ENCODE results near the gene OXGR1. TPM values are rescaled to one million over a fixed set of nuclear protein-coding genes. Genes with fewer than 3 reads are reported as not detected.

Gene OXGR1
- total RNA-seq, 1 experiment from 2014 or later = not detected

DNA sequence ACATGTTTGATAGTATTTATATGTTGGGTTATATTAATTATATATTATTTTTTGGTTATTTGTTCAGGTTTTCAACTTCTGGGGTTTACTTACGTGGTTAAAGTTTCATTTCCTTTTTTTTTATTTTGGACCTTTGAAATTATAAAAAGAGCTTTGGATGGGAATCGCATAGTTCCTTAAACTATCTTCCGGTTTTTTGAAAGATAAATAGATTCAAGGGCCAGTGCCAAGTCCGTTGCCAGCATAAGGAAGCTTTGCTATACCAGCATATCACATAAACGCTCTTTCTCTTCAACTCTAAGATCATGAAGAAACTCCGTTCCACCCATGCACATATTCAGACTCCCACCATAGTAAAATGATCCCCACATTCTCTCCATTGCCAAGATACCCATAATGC, 7.4 kb upstream of the OXGR1 start:
- POLR2A ChIA-PET = no interaction called here
- no TSS peak for BruUV-seq (replicated peaks)
- in situ Hi-C loops (cut with HindIII; ENCODE audit: low pct_unique_long_range_greater_than_20kb, low sequenced_read_pairs) = no loop called here

DNA sequence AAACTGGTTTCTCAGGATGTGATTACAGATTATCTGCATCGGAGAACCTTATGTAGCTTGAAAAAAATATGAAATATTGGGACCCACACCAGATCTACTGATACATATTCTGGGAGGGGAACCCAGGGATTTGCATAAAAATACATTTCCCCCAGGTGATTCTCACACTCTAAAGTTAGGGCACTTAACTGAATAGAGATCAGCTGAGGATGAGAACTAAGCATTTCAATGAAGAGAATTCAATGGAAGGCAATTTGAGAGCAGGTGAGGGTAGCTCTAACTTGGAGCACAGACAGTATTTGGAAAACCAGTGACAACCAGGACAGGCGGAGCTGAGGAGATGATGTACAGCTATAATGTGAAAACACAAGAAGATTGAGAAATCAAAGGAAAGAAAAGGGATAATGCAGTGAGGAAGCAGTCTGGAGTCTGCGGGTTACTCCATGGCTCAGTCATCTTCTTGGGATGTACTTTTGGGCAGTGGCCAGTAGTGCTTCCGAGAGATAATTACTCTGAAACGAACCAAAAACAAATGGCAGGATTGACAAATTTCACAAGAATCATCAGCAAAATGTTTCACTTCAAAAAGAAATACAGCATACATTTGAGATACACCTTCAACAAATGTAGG, 6.1 kb upstream of the OXGR1 start:
- POLR2A ChIA-PET = no interaction called here
- ATAC-seq = no peak
- Histone ChIP-seq H3K27me3 (ENCODE audit: control insufficient read depth, insufficient read depth, low read length) (peaks cover 1% of the 10 kb centered on the region), H3K36me3 (ENCODE audit: control insufficient read depth, insufficient read depth, low read length) (no peaks in the 10 kb centered on the region), H3K4me3 (ENCODE audit: low read depth in 2 of 2, low read length in 2 of 2) (no peak overlapping the region), H3K9me3 (ENCODE audit: control insufficient read depth, insufficient read depth, low read depth, low read length) (no peaks in the 10 kb centered on the region), H3K4me1 (ENCODE audit: control insufficient read depth, insufficient read depth, low read length) (no peaks in the 10 kb centered on the region), H3K27ac (ENCODE audit: low read length) (no peak overlapping the region)
- DNase-seq (ENCODE audit: low read depth, low spot score) = no peak
- TF ChIP-seq, protein P1, sequence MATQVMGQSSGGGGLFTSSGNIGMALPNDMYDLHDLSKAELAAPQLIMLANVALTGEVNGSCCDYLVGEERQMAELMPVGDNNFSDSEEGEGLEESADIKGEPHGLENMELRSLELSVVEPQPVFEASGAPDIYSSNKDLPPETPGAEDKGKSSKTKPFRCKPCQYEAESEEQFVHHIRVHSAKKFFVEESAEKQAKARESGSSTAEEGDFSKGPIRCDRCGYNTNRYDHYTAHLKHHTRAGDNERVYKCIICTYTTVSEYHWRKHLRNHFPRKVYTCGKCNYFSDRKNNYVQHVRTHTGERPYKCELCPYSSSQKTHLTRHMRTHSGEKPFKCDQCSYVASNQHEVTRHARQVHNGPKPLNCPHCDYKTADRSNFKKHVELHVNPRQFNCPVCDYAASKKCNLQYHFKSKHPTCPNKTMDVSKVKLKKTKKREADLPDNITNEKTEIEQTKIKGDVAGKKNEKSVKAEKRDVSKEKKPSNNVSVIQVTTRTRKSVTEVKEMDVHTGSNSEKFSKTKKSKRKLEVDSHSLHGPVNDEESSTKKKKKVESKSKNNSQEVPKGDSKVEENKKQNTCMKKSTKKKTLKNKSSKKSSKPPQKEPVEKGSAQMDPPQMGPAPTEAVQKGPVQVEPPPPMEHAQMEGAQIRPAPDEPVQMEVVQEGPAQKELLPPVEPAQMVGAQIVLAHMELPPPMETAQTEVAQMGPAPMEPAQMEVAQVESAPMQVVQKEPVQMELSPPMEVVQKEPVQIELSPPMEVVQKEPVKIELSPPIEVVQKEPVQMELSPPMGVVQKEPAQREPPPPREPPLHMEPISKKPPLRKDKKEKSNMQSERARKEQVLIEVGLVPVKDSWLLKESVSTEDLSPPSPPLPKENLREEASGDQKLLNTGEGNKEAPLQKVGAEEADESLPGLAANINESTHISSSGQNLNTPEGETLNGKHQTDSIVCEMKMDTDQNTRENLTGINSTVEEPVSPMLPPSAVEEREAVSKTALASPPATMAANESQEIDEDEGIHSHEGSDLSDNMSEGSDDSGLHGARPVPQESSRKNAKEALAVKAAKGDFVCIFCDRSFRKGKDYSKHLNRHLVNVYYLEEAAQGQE (IDR thresholded peaks at IDR 0.05; ENCODE audit: insufficient read depth in 1 of 2, low read depth in 2 of 2, low read length in 1 of 2) = no peak
- TF ChIP-seq, protein P2, sequence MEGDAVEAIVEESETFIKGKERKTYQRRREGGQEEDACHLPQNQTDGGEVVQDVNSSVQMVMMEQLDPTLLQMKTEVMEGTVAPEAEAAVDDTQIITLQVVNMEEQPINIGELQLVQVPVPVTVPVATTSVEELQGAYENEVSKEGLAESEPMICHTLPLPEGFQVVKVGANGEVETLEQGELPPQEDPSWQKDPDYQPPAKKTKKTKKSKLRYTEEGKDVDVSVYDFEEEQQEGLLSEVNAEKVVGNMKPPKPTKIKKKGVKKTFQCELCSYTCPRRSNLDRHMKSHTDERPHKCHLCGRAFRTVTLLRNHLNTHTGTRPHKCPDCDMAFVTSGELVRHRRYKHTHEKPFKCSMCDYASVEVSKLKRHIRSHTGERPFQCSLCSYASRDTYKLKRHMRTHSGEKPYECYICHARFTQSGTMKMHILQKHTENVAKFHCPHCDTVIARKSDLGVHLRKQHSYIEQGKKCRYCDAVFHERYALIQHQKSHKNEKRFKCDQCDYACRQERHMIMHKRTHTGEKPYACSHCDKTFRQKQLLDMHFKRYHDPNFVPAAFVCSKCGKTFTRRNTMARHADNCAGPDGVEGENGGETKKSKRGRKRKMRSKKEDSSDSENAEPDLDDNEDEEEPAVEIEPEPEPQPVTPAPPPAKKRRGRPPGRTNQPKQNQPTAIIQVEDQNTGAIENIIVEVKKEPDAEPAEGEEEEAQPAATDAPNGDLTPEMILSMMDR (IDR thresholded peaks at IDR 0.05) = no peak
- TF ChIP-seq TCF7L2 (IDR thresholded peaks at IDR 0.05; ENCODE audit: low read depth, low read length) (no peak), SIN3A (IDR thresholded peaks at IDR 0.05; ENCODE audit: borderline replicate concordance, insufficient read depth, low read depth, low read length) (no peak), POLR2AphosphoS5 (IDR thresholded peaks at IDR 0.05; ENCODE audit: low read depth, low read length) (no peak)
- in situ Hi-C loops (cut with HindIII; ENCODE audit: low pct_unique_long_range_greater_than_20kb, low sequenced_read_pairs) (no loop called here), intact Hi-C loops (cut with micrococcal nuclease; ENCODE audit: unreplicated experiment) (no loop called here)
- no TSS peak for BruUV-seq (replicated peaks)
- CTCF ChIA-PET = no interaction called here

More for the DNA sequence above, 7.4 kb upstream of the OXGR1 start:
- no peak for DNase-seq (ENCODE audit: low read depth, low spot score)
- no peak for ATAC-seq
- intact Hi-C loops (cut with micrococcal nuclease; ENCODE audit: unreplicated experiment) = no loop called here
- H3K4me1 ChIP-seq (ENCODE audit: control insufficient read depth, insufficient read depth, low read length) = no peaks in the 10 kb centered on the region
- TF ChIP-seq, protein P1 (IDR thresholded peaks at IDR 0.05; ENCODE audit: insufficient read depth in 1 of 2, low read depth in 2 of 2, low read length in 1 of 2) = no peak
- no peak for TF ChIP-seq POLR2AphosphoS5 (IDR thresholded peaks at IDR 0.05; ENCODE audit: low read depth, low read length)
- no peak for TF ChIP-seq TCF7L2 (IDR thresholded peaks at IDR 0.05; ENCODE audit: low read depth, low read length)
- no peak for TF ChIP-seq SIN3A (IDR thresholded peaks at IDR 0.05; ENCODE audit: borderline replicate concordance, insufficient read depth, low read depth, low read length)
- TF ChIP-seq, protein P2 (IDR thresholded peaks at IDR 0.05) = no peak
- H3K36me3 ChIP-seq (ENCODE audit: control insufficient read depth, insufficient read depth, low read length) = no peaks in the 10 kb centered on the region
- H3K9me3 ChIP-seq (ENCODE audit: control insufficient read depth, insufficient read depth, low read depth, low read length) = no peaks in the 10 kb centered on the region
- no peak overlapping the region for H3K4me3 ChIP-seq (ENCODE audit: low read depth in 2 of 2, low read length in 2 of 2)
- CTCF ChIA-PET = no interaction called here
- no peak overlapping the region for H3K27ac ChIP-seq (ENCODE audit: low read length)
- H3K27me3 ChIP-seq (ENCODE audit: control insufficient read depth, insufficient read depth, low read length) = no peaks in the 10 kb centered on the region; the same call in 1 of the 2 replicates

Data from Panc1 (cell line).